HepG2 (cell line): ENCODE data around the gene LRR1. TPM values are rescaled to one million over a fixed set of nuclear protein-coding genes. Genes with fewer than 3 reads are reported as not detected.
A peak's percentile ranks its signal among the peaks of the same experiment; 100 is the strongest.

Source experiments
- ASH2L ChIP-seq: fragments of 300-600, 200-600 bp; sonication (generic); IDR thresholded peaks from 2 replicates; pipeline ENCODE4 v1.7.0; 2017; ENCODE audit warnings: low read depth, mild to moderate bottlenecking, moderate library complexity, mixed read lengths, low read length; ENCODE audit not compliant: insufficient read length
- CENPT ChIP-seq: sonication (generic); formaldehyde crosslinking; IDR thresholded peaks from 2 replicates; pipeline ENCODE4 v1.8.0; 2022; ENCODE audit warnings: low read depth, mild to moderate bottlenecking, moderate library complexity, missing genetic modification reagents
- KDM1A ChIP-seq: IDR thresholded peaks from 2 replicates; pipeline ENCODE4 v1.6.1; 2016; ENCODE audit warnings: missing compliant biosample characterization
- KLF9 ChIP-seq: IDR thresholded peaks from 2 replicates; pipeline ENCODE4 v1.6.1; 2016; ENCODE audit warnings: low read depth
- MXD4 ChIP-seq: IDR thresholded peaks from 2 replicates; pipeline ENCODE4 v1.6.1; 2016; ENCODE audit warnings: mild to moderate bottlenecking, missing biosample characterization, missing genetic modification reagents
- NR2F6 ChIP-seq, 2 experiments: IDR thresholded peaks; 2 replicates each; pipeline ENCODE4 v1.6.1; 2016; ENCODE audit warnings: antibody characterized with exemption in 1 of 2, mild to moderate bottlenecking in 1 of 2
- NRL ChIP-seq: sonication (generic); formaldehyde crosslinking; IDR thresholded peaks from 2 replicates; pipeline ENCODE4 v1.5.0; 2020; ENCODE audit warnings: missing genetic modification reagents, mild to moderate bottlenecking, moderate library complexity, borderline replicate concordance
- PATZ1 ChIP-seq: sonication (generic); formaldehyde crosslinking; IDR thresholded peaks from 2 replicates; pipeline ENCODE4 v1.4.0; 2020; ENCODE audit warnings: missing genetic modification reagents
- PHF5A ChIP-seq: IDR thresholded peaks from one replicate; pipeline ENCODE4 v1.6.1; 2018; ENCODE audit warnings: low read depth, missing genetic modification reagents; ENCODE audit not compliant: unreplicated experiment
- SP140L ChIP-seq: sonication (generic); formaldehyde crosslinking; IDR thresholded peaks from 2 replicates; pipeline ENCODE4 v1.4.0; 2020; ENCODE audit warnings: missing genetic modification reagents, borderline replicate concordance
- STAT6 ChIP-seq: sonication (generic); formaldehyde crosslinking; IDR thresholded peaks from 2 replicates; pipeline ENCODE4 v1.4.0; 2020; ENCODE audit warnings: missing genetic modification reagents, mild to moderate bottlenecking, borderline replicate concordance
- TCF7L2 ChIP-seq: IDR thresholded peaks from 2 replicates; pipeline ENCODE4 v1.6.1; 2011; ENCODE audit warnings: mild to moderate bottlenecking, low read depth, low read length, moderate library complexity
- U2AF2 ChIP-seq: fragments of 200-400 bp; formaldehyde crosslinking; IDR thresholded peaks from 2 replicates; pipeline ENCODE4 v1.6.1; 2017; ENCODE audit warnings: low read depth, mild to moderate bottlenecking, low read length
- ZBED4 ChIP-seq: sonication (generic); formaldehyde crosslinking; IDR thresholded peaks from 2 replicates; pipeline ENCODE4 v1.4.0; 2020; ENCODE audit warnings: missing genetic modification reagents, borderline replicate concordance
- ZFP36L2 ChIP-seq: sonication (generic); formaldehyde crosslinking; IDR thresholded peaks from 2 replicates; pipeline ENCODE4 v1.4.0; 2020; ENCODE audit warnings: missing genetic modification reagents
- ZMAT3 ChIP-seq: sonication (generic); formaldehyde crosslinking; conservative IDR thresholded peaks from 2 replicates; pipeline ENCODE4 v1.7.0; 2021; ENCODE audit warnings: missing genetic modification reagents
- ZNF121 ChIP-seq: sonication (generic); formaldehyde crosslinking; IDR thresholded peaks from 2 replicates; pipeline ENCODE4 v1.5.0; 2020; ENCODE audit warnings: mild to moderate bottlenecking, missing genetic modification reagents
- ZNF24 ChIP-seq: fragments of 450-650 bp; IDR thresholded peaks from 2 replicates; pipeline ENCODE4 v1.6.1; 2017; ENCODE audit warnings: antibody characterized with exemption, mild to moderate bottlenecking
- ZNF253 ChIP-seq: sonication (generic); formaldehyde crosslinking; IDR thresholded peaks from 2 replicates; pipeline ENCODE4 v1.8.0; 2022; ENCODE audit warnings: mild to moderate bottlenecking, missing genetic modification reagents, borderline replicate concordance
- ZNF784 ChIP-seq: sonication (generic); formaldehyde crosslinking; IDR thresholded peaks from 2 replicates; pipeline ENCODE4 v1.5.1; 2020; ENCODE audit warnings: missing genetic modification reagents, mild to moderate bottlenecking, borderline replicate concordance
- polyA plus RNA-seq, 8 experiments: library from polyadenylated mRNA; depleted of rRNA in 3 of 8; stranded (reverse) in 7 of 8; unstranded in 1 of 8; fragments of >200 nt; fragmentation: Illumina TruSeq in 4 of 8; extraction: Trizol in 4 of 8; gene quantifications; 2 replicates each; pipeline versions ENCODE4 v1.2.1 to v1.2.3, GENCODE V29; 2011 to 2016; ENCODE audit warnings: low read depth in 4 of 8, missing spikeins in 1 of 8, mixed read lengths in 1 of 8; ENCODE audit not compliant: insufficient read depth in 1 of 8
- total RNA-seq, 5 experiments: library from RNA; depleted of rRNA; stranded (reverse); fragments of >200 nt; fragmentation: Illumina TruSeq; extraction: Trizol; gene quantifications; 2 replicates each; pipeline ENCODE4 v1.2.3, GENCODE V29; 2016; ENCODE audit warnings: low read depth in 1 of 5

Gene LRR1
- total and polyA plus RNA-seq, 2 of the 13 experiments (the other 11 are each of a cell fraction or from before 2014, with no cell fraction given): 7.0 to 36.2 TPM

- TF ChIP-seq U2AF2: no peak
- TF ChIP-seq PHF5A (CRISPR knock-in tag): no peak
- peak; percentile 57; the same call in 1 of the 2 replicates for TF ChIP-seq ZNF253 (CRISPR knock-in tag)
- TF ChIP-seq ZNF121 (CRISPR knock-in tag): no peak
- TF ChIP-seq ZNF24: no peak
- TF ChIP-seq KLF9 (CRISPR knock-in tag): no peak
- no peak for TF ChIP-seq NR2F6 (IDR thresholded peaks at IDR 0.05)
- TF ChIP-seq NR2F6 (CRISPR knock-in tag; IDR thresholded peaks at IDR 0.05): 0 out of 2 replicates have a peak, but pooled peaks have one; percentile 13
- TF ChIP-seq PATZ1: no peak
- TF ChIP-seq ZBED4 (CRISPR knock-in tag): no peak
- peak; percentile 2 for TF ChIP-seq ASH2L
- peak; percentile 54; the same call in 1 of the 2 replicates for TF ChIP-seq ZMAT3 (CRISPR knock-in tag)
- TF ChIP-seq NRL (CRISPR knock-in tag): peak; percentile 35; the same call in 1 of the 2 replicates
- peak; percentile 42; the same call in 1 of the 2 replicates for TF ChIP-seq MXD4
- TF ChIP-seq SP140L (CRISPR knock-in tag): no peak
- no peak for TF ChIP-seq TCF7L2
- peak; percentile 87; the same call in 1 of the 2 replicates for TF ChIP-seq CENPT (CRISPR knock-in tag)
- TF ChIP-seq STAT6: no peak
- TF ChIP-seq KDM1A: no peak
- TF ChIP-seq ZFP36L2 (CRISPR knock-in tag): no peak
- no peak for TF ChIP-seq ZNF784 (CRISPR knock-in tag)
Observed at GRCh38 chr14:49634547-49635334, 36.0 kb downstream of the LRR1 start, which contains the start of gene DNAAF2 (continued).
